Measurements from ENCODE around the gene CMYA5.

The CMYA5 gene

DNA sequence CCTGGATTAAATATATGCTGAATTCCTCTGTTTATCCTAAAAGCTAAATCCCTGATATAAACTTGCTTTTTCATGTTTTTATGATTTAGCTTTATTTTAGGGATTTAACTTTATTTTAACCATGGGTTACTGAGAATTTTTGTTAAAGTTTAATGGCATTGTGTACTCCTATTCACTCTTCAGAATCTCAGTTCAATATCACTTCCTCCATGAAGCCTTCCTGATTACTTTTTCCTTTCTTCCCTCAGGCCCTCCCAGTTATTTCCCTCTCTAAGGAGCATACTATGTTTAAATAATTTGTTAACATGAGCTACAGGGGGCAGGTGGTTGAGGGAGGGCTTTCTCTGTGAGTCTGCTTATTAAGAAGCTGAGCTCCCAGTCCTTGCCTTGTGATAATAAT lies 151.5 kb downstream of the CMYA5 start:
- H3K9me3 ChIP-seq (ENCODE audit: low read length): no peaks in the 10 kb centered on the region
- H3K9me2 ChIP-seq (ENCODE audit: low read depth, low read length): no peaks in the 10 kb centered on the region
- no peak overlapping the region for H3K4me3 ChIP-seq (ENCODE audit: low read depth, low read length, poor library complexity, severe bottlenecking)
- no peaks in the 10 kb centered on the region for H3F3A ChIP-seq (ENCODE audit: insufficient read depth, low read length)
- H3K27me3 ChIP-seq (ENCODE audit: insufficient read depth, low read length): no peaks in the 10 kb centered on the region
- no peaks in the 10 kb centered on the region for H4K20me1 ChIP-seq (ENCODE audit: insufficient read depth, low read length)
- H3K79me2 ChIP-seq (ENCODE audit: insufficient read depth, low read length): no peaks in the 10 kb centered on the region
- TF ChIP-seq, protein P1, sequence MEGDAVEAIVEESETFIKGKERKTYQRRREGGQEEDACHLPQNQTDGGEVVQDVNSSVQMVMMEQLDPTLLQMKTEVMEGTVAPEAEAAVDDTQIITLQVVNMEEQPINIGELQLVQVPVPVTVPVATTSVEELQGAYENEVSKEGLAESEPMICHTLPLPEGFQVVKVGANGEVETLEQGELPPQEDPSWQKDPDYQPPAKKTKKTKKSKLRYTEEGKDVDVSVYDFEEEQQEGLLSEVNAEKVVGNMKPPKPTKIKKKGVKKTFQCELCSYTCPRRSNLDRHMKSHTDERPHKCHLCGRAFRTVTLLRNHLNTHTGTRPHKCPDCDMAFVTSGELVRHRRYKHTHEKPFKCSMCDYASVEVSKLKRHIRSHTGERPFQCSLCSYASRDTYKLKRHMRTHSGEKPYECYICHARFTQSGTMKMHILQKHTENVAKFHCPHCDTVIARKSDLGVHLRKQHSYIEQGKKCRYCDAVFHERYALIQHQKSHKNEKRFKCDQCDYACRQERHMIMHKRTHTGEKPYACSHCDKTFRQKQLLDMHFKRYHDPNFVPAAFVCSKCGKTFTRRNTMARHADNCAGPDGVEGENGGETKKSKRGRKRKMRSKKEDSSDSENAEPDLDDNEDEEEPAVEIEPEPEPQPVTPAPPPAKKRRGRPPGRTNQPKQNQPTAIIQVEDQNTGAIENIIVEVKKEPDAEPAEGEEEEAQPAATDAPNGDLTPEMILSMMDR (IDR thresholded peaks at IDR 0.05; ENCODE audit: low read length): no peak
- no peak for TF ChIP-seq EZH2 (IDR thresholded peaks at IDR 0.05; ENCODE audit: borderline replicate concordance, low read length)
- H3K4me1 ChIP-seq (ENCODE audit: insufficient read depth, low read length, severe bottlenecking): no peaks in the 10 kb centered on the region
- H3K4me2 ChIP-seq (ENCODE audit: low read length): no peak overlapping the region
- no peak overlapping the region for H3K27ac ChIP-seq (ENCODE audit: low read depth, low read length, poor library complexity, severe bottlenecking)
- no peaks in the 10 kb centered on the region for H3K36me3 ChIP-seq (ENCODE audit: insufficient read depth, low read length)
- no peak overlapping the region for H2AFZ ChIP-seq (ENCODE audit: low read length)
- H3K9ac ChIP-seq (ENCODE audit: low read length): no peak overlapping the region

DNA sequence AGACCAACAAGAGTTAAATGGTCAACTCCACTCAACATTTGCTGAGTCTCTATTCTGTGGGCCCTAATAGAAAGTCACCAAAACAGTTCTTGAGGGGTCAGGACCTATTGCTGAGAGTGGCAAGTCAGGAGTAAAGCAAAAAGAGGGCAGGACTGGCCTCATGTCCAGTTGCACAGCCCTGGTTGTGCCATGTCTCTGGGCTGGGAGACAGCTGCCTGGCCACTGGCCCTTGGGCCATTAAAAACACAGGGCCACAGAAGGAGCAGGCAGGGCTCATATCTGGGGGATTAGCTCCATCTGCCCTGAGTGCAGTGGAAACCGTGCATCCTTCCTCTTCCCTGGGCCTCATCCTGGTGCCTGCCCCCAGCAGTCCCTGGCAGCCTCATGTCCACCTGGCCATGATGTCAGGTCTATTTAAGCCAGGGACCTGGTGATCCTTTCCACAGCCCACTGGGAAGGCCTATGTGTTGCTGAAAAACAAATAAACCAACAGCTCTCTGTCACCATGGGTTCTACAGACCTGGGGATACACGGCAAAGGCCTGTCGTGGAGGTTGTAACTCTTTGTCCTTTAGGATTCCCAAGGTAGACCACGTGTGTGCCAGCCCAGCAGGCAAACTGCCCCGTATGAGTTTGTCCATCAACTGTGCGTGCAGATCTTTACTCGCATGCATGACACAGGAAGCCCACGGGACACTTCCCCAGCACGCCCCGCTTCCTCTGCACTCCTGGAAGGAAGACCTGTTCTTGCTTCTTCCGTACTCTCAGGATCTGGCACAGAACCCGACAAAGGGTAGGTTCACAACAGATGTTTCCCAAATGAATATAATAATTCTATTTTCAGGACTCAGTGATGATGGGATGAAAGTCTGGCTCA lies 152.6 kb downstream of the CMYA5 start:
- no peak overlapping the region for H2AFZ ChIP-seq (ENCODE audit: low read length)
- no peaks in the 10 kb centered on the region for H3K36me3 ChIP-seq (ENCODE audit: insufficient read depth, low read length)
- H3K4me2 ChIP-seq (ENCODE audit: low read length): no peak overlapping the region
- H3K9me3 ChIP-seq (ENCODE audit: low read length): no peaks in the 10 kb centered on the region
- H3K27ac ChIP-seq (ENCODE audit: low read depth, low read length, poor library complexity, severe bottlenecking): no peak overlapping the region
- no peak overlapping the region for H3K4me3 ChIP-seq (ENCODE audit: low read depth, low read length, poor library complexity, severe bottlenecking)
- H3K79me2 ChIP-seq (ENCODE audit: insufficient read depth, low read length): no peaks in the 10 kb centered on the region
- H3F3A ChIP-seq (ENCODE audit: insufficient read depth, low read length): no peaks in the 10 kb centered on the region
- TF ChIP-seq, protein P1 (IDR thresholded peaks at IDR 0.05; ENCODE audit: low read length): no peak
- H3K27me3 ChIP-seq (ENCODE audit: insufficient read depth, low read length): no peaks in the 10 kb centered on the region
- H4K20me1 ChIP-seq (ENCODE audit: insufficient read depth, low read length): no peaks in the 10 kb centered on the region
- H3K4me1 ChIP-seq (ENCODE audit: insufficient read depth, low read length, severe bottlenecking): no peaks in the 10 kb centered on the region
- H3K9me2 ChIP-seq (ENCODE audit: low read depth, low read length): no peaks in the 10 kb centered on the region
- H3K9ac ChIP-seq (ENCODE audit: low read length): no peak overlapping the region

DNA sequence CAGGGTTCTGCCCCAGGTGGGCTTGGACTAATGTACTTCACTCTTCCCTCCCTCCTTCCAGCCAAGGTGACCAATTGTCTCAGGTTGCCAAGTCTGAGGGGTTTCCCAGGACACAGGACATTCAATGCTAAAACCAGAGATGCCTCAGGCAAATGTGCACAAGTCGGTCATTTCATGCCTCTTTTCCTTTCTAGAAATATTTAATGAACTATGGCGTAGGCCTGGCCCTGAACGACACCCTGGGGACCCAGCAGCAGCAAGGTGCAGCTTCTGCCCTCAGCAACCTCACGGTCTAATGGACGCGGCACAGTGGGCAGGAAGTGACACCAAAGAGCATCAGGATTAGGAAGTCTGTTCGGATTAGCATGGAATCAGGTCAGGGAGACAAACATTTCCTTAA lies 153.4 kb downstream of the CMYA5 start:
- H3F3A ChIP-seq (ENCODE audit: insufficient read depth, low read length): no peaks in the 10 kb centered on the region
- no peaks in the 10 kb centered on the region for H3K36me3 ChIP-seq (ENCODE audit: insufficient read depth, low read length)
- no peaks in the 10 kb centered on the region for H3K79me2 ChIP-seq (ENCODE audit: insufficient read depth, low read length)
- H3K4me3 ChIP-seq (ENCODE audit: low read depth, low read length, poor library complexity, severe bottlenecking): no peak overlapping the region
- H3K27me3 ChIP-seq (ENCODE audit: insufficient read depth, low read length): no peaks in the 10 kb centered on the region
- no peak for TF ChIP-seq EZH2 (IDR thresholded peaks at IDR 0.05; ENCODE audit: borderline replicate concordance, low read length)
- TF ChIP-seq, protein P1 (IDR thresholded peaks at IDR 0.05; ENCODE audit: low read length): no peak
- H4K20me1 ChIP-seq (ENCODE audit: insufficient read depth, low read length): no peaks in the 10 kb centered on the region
- H3K27ac ChIP-seq (ENCODE audit: low read depth, low read length, poor library complexity, severe bottlenecking): no peak overlapping the region
- no peaks in the 10 kb centered on the region for H3K4me1 ChIP-seq (ENCODE audit: insufficient read depth, low read length, severe bottlenecking)
- no peak overlapping the region for H3K4me2 ChIP-seq (ENCODE audit: low read length)
- no peak overlapping the region for H2AFZ ChIP-seq (ENCODE audit: low read length)
- H3K9me2 ChIP-seq (ENCODE audit: low read depth, low read length): no peaks in the 10 kb centered on the region
- no peaks in the 10 kb centered on the region for H3K9me3 ChIP-seq (ENCODE audit: low read length)
- H3K9ac ChIP-seq (ENCODE audit: low read length): no peak overlapping the region

Measured in OCI-LY1 (cell line).